OCI-LY1 (cell line): Measurements from ENCODE around the gene MRPL24.

Experiments
- H2AFZ ChIP-seq: fragments of 200-600 bp; sonication (generic), shearing (Covaris generic); 2 replicates; pipeline ENCODE4 v1.6.0; 2014; ENCODE audit warnings: antibody characterized with exemption, mild to moderate bottlenecking, low read length
- H3F3A ChIP-seq: fragments of 200-600 bp; sonication (generic), shearing (Covaris generic); 2 replicates; pipeline ENCODE4 v1.6.0; 2014; ENCODE audit warnings: mild to moderate bottlenecking, antibody characterized with exemption, low read length, moderate library complexity; ENCODE audit not compliant: insufficient read depth
- H3K27ac ChIP-seq: fragments of 200-600 bp; sonication (generic); 2 replicates; pipeline ENCODE4 v1.5.1; 2014; ENCODE audit warnings: low read length, mixed run types, mild to moderate bottlenecking, low read depth; ENCODE audit not compliant: poor library complexity, severe bottlenecking
- H3K27me3 ChIP-seq: fragments of 200-600 bp; sonication (generic); 2 replicates; pipeline ENCODE4 v1.6.0; 2014; ENCODE audit warnings: antibody characterized with exemption, mild to moderate bottlenecking, low read length, moderate library complexity; ENCODE audit not compliant: insufficient read depth
- H3K36me3 ChIP-seq: fragments of 200-600 bp; sonication (generic); 2 replicates; pipeline ENCODE4 v1.6.1; 2014; ENCODE audit warnings: mild to moderate bottlenecking, antibody characterized with exemption, low read length, moderate library complexity, mixed read lengths; ENCODE audit not compliant: insufficient read depth
- H3K4me1 ChIP-seq: fragments of 200-600 bp; sonication (generic); 2 replicates; pipeline ENCODE4 v1.5.1; 2014; ENCODE audit warnings: mild to moderate bottlenecking, low read length, moderate library complexity; ENCODE audit not compliant: insufficient read depth, severe bottlenecking
- H3K4me2 ChIP-seq: fragments of 200-600 bp; sonication (generic), shearing (Covaris generic); 2 replicates; pipeline ENCODE4 v1.6.1; 2014; ENCODE audit warnings: low read length
- H3K4me3 ChIP-seq: fragments of 200-600 bp; sonication (generic); 2 replicates; pipeline ENCODE4 v1.5.1; 2014; ENCODE audit warnings: low read length, low read depth, mild to moderate bottlenecking, mixed read lengths; ENCODE audit not compliant: poor library complexity, severe bottlenecking
- H3K79me2 ChIP-seq: fragments of 200-600 bp; shearing (Covaris generic); 2 replicates; pipeline ENCODE4 v1.6.1; 2016; ENCODE audit warnings: mixed run types, low read length, mixed read lengths; ENCODE audit not compliant: insufficient read depth
- H3K9ac ChIP-seq: fragments of 200-600 bp; sonication (generic), shearing (Covaris generic); 2 replicates; pipeline ENCODE4 v1.6.1; 2014; ENCODE audit warnings: mild to moderate bottlenecking, low read length, mixed read lengths
- H3K9me2 ChIP-seq: fragments of 200-600 bp; sonication (generic), shearing (Covaris generic); 2 replicates; pipeline ENCODE4 v1.6.1; 2014; ENCODE audit warnings: low read depth, mild to moderate bottlenecking, low read length, mixed read lengths
- H3K9me3 ChIP-seq: fragments of 200-600 bp; shearing (Covaris generic); 2 replicates; pipeline ENCODE4 v1.6.1; 2014; ENCODE audit warnings: low read length, mixed read lengths
- H4K20me1 ChIP-seq: fragments of 200-600 bp; sonication (generic), shearing (Covaris generic); 2 replicates; pipeline ENCODE4 v1.6.0; 2016; ENCODE audit warnings: mild to moderate bottlenecking, low read length; ENCODE audit not compliant: insufficient read depth
- CTCF ChIP-seq: fragments of 200-600 bp; sonication (generic), shearing (Covaris generic); IDR thresholded peaks from 2 replicates; pipeline ENCODE4 v1.5.1; 2017; ENCODE audit warnings: mild to moderate bottlenecking, antibody characterized with exemption, low read length, moderate library complexity, mixed read lengths
- EZH2 ChIP-seq: fragments of 200-600 bp; sonication (generic), shearing (Covaris generic); IDR thresholded peaks from 2 replicates; pipeline ENCODE4 v1.8.0; 2017; ENCODE audit warnings: borderline replicate concordance, mixed run types, mild to moderate bottlenecking, antibody characterized with exemption, low read length, moderate library complexity, mixed read lengths

The MRPL24 gene

GRCh38 chr1:156725683-156726280, 15.1 kb downstream of the MRPL24 start:
- TF ChIP-seq EZH2 (no peak), CTCF (peak; percentile 95)
- H3K9me3 ChIP-seq: no peaks in the 10 kb centered on the region
- no peaks in the 10 kb centered on the region for H3K9me2 ChIP-seq
- H3K36me3 ChIP-seq: peaks cover 60% of the 10 kb centered on the region
- H2AFZ ChIP-seq: no peak overlapping the region
- no peaks in the 10 kb centered on the region for H3K27me3 ChIP-seq
- H3K9ac ChIP-seq: peak overlapping the region; percentile 100
- H3K4me2 ChIP-seq: peak overlapping the region; percentile 87
- peak overlapping the region; percentile 76 for H3K27ac ChIP-seq
- 0 out of 2 replicates have a peak, but pooled peaks cover 3% of the 10 kb centered on the region for H4K20me1 ChIP-seq
- peaks cover 48% of the 10 kb centered on the region for H3K4me1 ChIP-seq
- H3F3A ChIP-seq: no peaks in the 10 kb centered on the region
- H3K79me2 ChIP-seq: peaks cover 45% of the 10 kb centered on the region
- H3K4me3 ChIP-seq: peak overlapping the region; percentile 100

GRCh38 chr1:156721535-156721934, 19.4 kb downstream of the MRPL24 start:
- H2AFZ ChIP-seq: no peak overlapping the region
- H3K4me2 ChIP-seq: no peak overlapping the region
- H3K4me3 ChIP-seq: no peak overlapping the region
- peaks cover 3% of the 10 kb centered on the region; the same call in 1 of the 2 replicates for H4K20me1 ChIP-seq
- H3K9me3 ChIP-seq: no peaks in the 10 kb centered on the region
- H3K9me2 ChIP-seq: no peaks in the 10 kb centered on the region
- peaks cover 28% of the 10 kb centered on the region for H3K79me2 ChIP-seq
- no peak overlapping the region for H3K27ac ChIP-seq
- H3K27me3 ChIP-seq: no peaks in the 10 kb centered on the region
- H3F3A ChIP-seq: no peaks in the 10 kb centered on the region
- no peak for TF ChIP-seq CTCF
- TF ChIP-seq EZH2: no peak
- peaks cover 72% of the 10 kb centered on the region for H3K36me3 ChIP-seq
- H3K4me1 ChIP-seq: peaks cover 25% of the 10 kb centered on the region
- H3K9ac ChIP-seq: no peak overlapping the region

- Histone ChIP-seq H3K9me2 (no peaks in the 10 kb centered on the region), H2AFZ (no peak overlapping the region), H3K4me3 (no peak overlapping the region), H3K4me2 (no peak overlapping the region), H3K27ac (no peak overlapping the region), H4K20me1 (peaks cover 3% of the 10 kb centered on the region; the same call in 1 of the 2 replicates), H3K79me2 (peaks cover 24% of the 10 kb centered on the region), H3K36me3 (peaks cover 68% of the 10 kb centered on the region), H3K9ac (no peak overlapping the region), H3F3A (no peaks in the 10 kb centered on the region), H3K4me1 (peaks cover 22% of the 10 kb centered on the region), H3K9me3 (no peaks in the 10 kb centered on the region), H3K27me3 (no peaks in the 10 kb centered on the region)
- TF ChIP-seq EZH2 (no peak), CTCF (no peak)
Observed at GRCh38 chr1:156721131-156721530, 19.8 kb downstream of the MRPL24 start.
